HL-60 (cell line): ENCODE data around the gene KIF26B.

Experiments
- DNase-seq, 2 experiments: peaks; one replicate each; pipeline ENCODE4 v3.0.0-alpha.2; 2010 to 2020; ENCODE audit warnings: low read depth in 1 of 2, low spot score in 1 of 2
- H3K27ac ChIP-seq: fragments of 250-450 bp; sonication (Bioruptor Pico); replicated peaks from 2 replicates; pipeline ENCODE4 v1.5.1; 2020; ENCODE audit warnings: mild to moderate bottlenecking, moderate library complexity
- H3K27me3 ChIP-seq: fragments of 250-450 bp; sonication (Bioruptor Pico); 2 replicates; pipeline ENCODE4 v1.5.1; 2021; ENCODE audit warnings: mild to moderate bottlenecking, moderate library complexity; ENCODE audit not compliant: insufficient read depth, poor library complexity, severe bottlenecking
- H3K4me3 ChIP-seq: replicated peaks from 2 replicates; pipeline ENCODE4 v1.5.1; 2011; ENCODE audit warnings: mild to moderate bottlenecking, control low read depth, low read length; ENCODE audit not compliant: insufficient read depth
- GABPA ChIP-seq: IDR thresholded peaks from 2 replicates; pipeline ENCODE4 v1.6.1; 2012; ENCODE audit warnings: low read depth
- POLR2AphosphoS5 ChIP-seq: IDR thresholded peaks from 2 replicates; pipeline ENCODE4 v1.6.1; 2012; ENCODE audit warnings: low read depth
- SPI1 ChIP-seq: IDR thresholded peaks from 2 replicates; pipeline ENCODE4 v1.6.1; 2012; ENCODE audit warnings: low read depth, mild to moderate bottlenecking, borderline replicate concordance
- TF ChIP-seq, protein P1 (sequence below): IDR thresholded peaks from one replicate; pipeline ENCODE4 v1.5.1; 2011; ENCODE audit warnings: low read length, control low read depth, inconsistent platforms; ENCODE audit not compliant: insufficient read depth
- TF ChIP-seq, protein P2 (sequence below): IDR thresholded peaks from 2 replicates; pipeline ENCODE4 v1.6.1; 2012; ENCODE audit warnings: low read depth; ENCODE audit not compliant: insufficient replicate concordance

KIF26B gene

DNA sequence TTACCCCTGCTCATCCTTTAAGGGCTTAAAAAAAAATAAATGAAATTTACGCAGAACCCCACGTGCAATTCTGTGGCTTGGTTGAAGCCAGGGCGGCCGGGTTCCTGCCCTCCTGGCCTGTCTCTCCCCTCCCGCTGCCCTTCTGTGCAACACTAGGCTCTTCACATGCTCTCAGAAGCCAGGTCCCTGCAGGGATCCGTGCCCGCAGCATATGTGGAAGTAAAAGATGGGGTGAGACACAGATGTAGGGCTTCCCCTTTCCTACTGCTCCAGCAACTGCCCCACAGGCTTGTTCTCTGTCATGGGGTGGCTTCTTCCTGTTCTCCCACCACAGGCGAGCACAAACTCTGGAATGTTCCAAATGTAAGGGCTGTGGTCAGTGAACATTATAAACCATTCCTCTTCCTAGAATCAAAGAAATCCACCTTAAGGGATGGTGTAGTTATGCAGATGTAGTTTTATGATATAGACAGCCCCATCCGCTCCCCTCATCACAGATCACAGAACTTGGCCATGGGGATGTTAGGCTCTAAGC, 535.4 kb downstream of the KIF26B start:
- TF ChIP-seq POLR2AphosphoS5 (peak; percentile 67), SPI1 (peak; percentile 91), GABPA (no peak)
- TF ChIP-seq, protein P1, sequence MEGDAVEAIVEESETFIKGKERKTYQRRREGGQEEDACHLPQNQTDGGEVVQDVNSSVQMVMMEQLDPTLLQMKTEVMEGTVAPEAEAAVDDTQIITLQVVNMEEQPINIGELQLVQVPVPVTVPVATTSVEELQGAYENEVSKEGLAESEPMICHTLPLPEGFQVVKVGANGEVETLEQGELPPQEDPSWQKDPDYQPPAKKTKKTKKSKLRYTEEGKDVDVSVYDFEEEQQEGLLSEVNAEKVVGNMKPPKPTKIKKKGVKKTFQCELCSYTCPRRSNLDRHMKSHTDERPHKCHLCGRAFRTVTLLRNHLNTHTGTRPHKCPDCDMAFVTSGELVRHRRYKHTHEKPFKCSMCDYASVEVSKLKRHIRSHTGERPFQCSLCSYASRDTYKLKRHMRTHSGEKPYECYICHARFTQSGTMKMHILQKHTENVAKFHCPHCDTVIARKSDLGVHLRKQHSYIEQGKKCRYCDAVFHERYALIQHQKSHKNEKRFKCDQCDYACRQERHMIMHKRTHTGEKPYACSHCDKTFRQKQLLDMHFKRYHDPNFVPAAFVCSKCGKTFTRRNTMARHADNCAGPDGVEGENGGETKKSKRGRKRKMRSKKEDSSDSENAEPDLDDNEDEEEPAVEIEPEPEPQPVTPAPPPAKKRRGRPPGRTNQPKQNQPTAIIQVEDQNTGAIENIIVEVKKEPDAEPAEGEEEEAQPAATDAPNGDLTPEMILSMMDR: no peak
- TF ChIP-seq, protein P2, sequence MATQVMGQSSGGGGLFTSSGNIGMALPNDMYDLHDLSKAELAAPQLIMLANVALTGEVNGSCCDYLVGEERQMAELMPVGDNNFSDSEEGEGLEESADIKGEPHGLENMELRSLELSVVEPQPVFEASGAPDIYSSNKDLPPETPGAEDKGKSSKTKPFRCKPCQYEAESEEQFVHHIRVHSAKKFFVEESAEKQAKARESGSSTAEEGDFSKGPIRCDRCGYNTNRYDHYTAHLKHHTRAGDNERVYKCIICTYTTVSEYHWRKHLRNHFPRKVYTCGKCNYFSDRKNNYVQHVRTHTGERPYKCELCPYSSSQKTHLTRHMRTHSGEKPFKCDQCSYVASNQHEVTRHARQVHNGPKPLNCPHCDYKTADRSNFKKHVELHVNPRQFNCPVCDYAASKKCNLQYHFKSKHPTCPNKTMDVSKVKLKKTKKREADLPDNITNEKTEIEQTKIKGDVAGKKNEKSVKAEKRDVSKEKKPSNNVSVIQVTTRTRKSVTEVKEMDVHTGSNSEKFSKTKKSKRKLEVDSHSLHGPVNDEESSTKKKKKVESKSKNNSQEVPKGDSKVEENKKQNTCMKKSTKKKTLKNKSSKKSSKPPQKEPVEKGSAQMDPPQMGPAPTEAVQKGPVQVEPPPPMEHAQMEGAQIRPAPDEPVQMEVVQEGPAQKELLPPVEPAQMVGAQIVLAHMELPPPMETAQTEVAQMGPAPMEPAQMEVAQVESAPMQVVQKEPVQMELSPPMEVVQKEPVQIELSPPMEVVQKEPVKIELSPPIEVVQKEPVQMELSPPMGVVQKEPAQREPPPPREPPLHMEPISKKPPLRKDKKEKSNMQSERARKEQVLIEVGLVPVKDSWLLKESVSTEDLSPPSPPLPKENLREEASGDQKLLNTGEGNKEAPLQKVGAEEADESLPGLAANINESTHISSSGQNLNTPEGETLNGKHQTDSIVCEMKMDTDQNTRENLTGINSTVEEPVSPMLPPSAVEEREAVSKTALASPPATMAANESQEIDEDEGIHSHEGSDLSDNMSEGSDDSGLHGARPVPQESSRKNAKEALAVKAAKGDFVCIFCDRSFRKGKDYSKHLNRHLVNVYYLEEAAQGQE: no peak

DNA sequence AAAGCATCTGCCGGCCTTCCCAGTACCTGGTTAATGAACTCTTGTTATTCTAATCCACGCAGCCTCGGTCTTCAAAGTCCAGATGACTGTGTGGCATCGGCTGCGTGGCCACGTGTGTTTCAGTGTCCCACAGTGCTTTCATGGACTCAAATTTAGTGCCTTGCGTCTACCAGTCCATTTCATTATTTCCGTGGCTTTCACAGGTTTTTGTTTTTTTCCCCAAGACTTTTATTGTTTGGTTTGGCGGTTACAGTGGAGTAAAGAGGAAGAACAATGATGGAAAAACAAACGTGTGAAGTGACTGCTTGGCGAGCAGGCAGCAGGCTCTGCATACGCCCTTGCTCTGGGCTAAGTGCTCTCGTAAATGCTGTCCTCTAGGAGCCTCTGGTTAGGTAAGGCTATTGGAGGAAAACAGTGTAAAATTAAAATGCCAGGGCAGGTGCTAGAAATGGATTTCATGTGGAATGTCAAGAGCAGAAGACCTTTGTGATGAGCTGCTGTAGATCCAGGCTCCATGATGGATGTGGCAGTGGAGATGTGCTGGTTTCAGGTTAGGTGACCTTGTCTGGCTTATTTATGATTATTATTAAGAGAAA, 536.3 kb downstream of the KIF26B start:
- H3K27ac ChIP-seq: no peak overlapping the region
- TF ChIP-seq, protein P1: no peak
- no peak for TF ChIP-seq SPI1
- TF ChIP-seq, protein P2: no peak
- TF ChIP-seq POLR2AphosphoS5: no peak
- no peak for TF ChIP-seq GABPA
- DNase-seq: peak in 1 of 2 experiments; percentile 6

More for the DNA sequence above, 535.4 kb downstream of the KIF26B start:
- no peaks in the 10 kb centered on the region for H3K27me3 ChIP-seq
- H3K27ac ChIP-seq: no peak overlapping the region
- no peak overlapping the region for H3K4me3 ChIP-seq
- peak in 1 of 2 experiments; percentile 87 for DNase-seq

DNA sequence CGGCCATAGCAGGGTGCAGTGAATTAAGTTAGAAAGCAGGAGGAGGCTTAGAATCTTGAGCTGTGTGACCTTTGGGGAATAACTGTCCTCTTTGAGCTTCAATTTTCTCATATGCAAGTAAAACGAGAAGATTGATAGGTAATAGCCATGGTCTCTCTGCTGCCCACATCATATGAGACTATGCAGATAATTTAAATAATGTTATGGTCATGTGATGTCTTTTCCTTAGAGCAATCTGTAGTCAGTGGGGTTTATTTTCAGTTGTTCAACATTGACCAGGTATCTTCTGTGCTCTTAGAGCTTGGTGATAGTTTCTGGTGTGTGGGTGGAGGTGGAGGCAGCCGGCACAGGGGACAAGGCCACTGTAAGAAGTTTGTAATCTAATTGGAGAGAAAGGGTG, 537.1 kb downstream of the KIF26B start:
- no peak for DNase-seq
- TF ChIP-seq GABPA: no peak
- no peak for TF ChIP-seq POLR2AphosphoS5
- no peak overlapping the region for H3K27ac ChIP-seq
- H3K4me3 ChIP-seq: no peak overlapping the region
- H3K27me3 ChIP-seq: no peaks in the 10 kb centered on the region

More for the DNA sequence above, 536.3 kb downstream of the KIF26B start:
- Histone ChIP-seq H3K4me3 (no peak overlapping the region), H3K27me3 (no peaks in the 10 kb centered on the region)

DNA sequence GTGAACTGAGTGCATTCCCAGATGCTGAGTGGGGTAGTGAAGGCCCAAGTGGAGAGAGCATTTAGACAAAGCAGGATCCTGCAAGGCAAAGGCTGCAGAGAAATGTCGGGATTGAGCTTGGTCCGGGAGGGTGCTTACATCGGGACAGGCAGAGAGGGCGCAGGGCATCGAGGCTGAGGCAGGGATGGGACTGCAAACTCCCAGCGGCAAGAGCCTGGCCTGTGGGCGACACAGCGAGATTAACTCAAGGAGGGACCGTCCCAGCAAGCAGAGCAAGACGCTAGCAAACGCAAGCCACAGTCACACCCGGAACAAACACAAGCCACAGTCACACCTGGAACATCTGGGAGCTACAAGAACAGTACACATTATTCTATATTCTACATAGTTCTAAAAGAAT, 537.5 kb downstream of the KIF26B start:
- Histone ChIP-seq H3K4me3 (no peak overlapping the region), H3K27ac (no peak overlapping the region), H3K27me3 (no peaks in the 10 kb centered on the region)
- DNase-seq: no peak
- TF ChIP-seq GABPA (no peak), POLR2AphosphoS5 (no peak), SPI1 (no peak)
- TF ChIP-seq, protein P2: no peak
- TF ChIP-seq, protein P1: no peak
